HG02938 (cell line): Measurements from ENCODE around the gene HDAC9.

Source experiments
- ATAC-seq: cut with Tn5 transposase; IDR thresholded peaks from one replicate; pipeline ENCODE4 v1.9.1; 2021; ENCODE audit warnings: mild to moderate bottlenecking, moderate library complexity; ENCODE audit not compliant: unreplicated experiment

HDAC9 gene

GRCh38 chr7:18828260-18828993 lies 332.9 kb downstream of the HDAC9 start:
- no peak for ATAC-seq

- ATAC-seq: no peak
These were observed 333.7 kb downstream of the HDAC9 start for GRCh38 chr7:18828994-18829857.

- no peak for ATAC-seq
These were observed 334.3 kb downstream of the HDAC9 start for GRCh38 chr7:18829858-18830285.

- no peak for ATAC-seq
These were observed 335.9 kb downstream of the HDAC9 start for GRCh38 chr7:18831419-18831818.

- ATAC-seq: no peak
These were observed 336.4 kb downstream of the HDAC9 start for GRCh38 chr7:18831943-18832342.

- ATAC-seq: no peak
These were observed 339.0 kb downstream of the HDAC9 start for GRCh38 chr7:18834577-18834976.

- no peak for ATAC-seq
These were observed 339.6 kb downstream of the HDAC9 start for GRCh38 chr7:18835001-18835690.

- ATAC-seq: no peak
These were observed 348.4 kb downstream of the HDAC9 start for GRCh38 chr7:18843979-18844378.

- ATAC-seq: no peak
These were observed 349.2 kb downstream of the HDAC9 start for GRCh38 chr7:18844735-18845134.

GRCh38 chr7:18845700-18846099 lies 350.2 kb downstream of the HDAC9 start:
- no peak for ATAC-seq

- no peak for ATAC-seq
These were observed 351.2 kb downstream of the HDAC9 start for GRCh38 chr7:18846765-18847215.

GRCh38 chr7:18849130-18849529 lies 353.6 kb downstream of the HDAC9 start:
- ATAC-seq: no peak

- no peak for ATAC-seq
These were observed 360.2 kb downstream of the HDAC9 start for GRCh38 chr7:18855796-18856195.

GRCh38 chr7:18858232-18858631 lies 362.7 kb downstream of the HDAC9 start:
- no peak for ATAC-seq

GRCh38 chr7:18859318-18859717 lies 363.8 kb downstream of the HDAC9 start:
- ATAC-seq: no peak

GRCh38 chr7:18860221-18860620 lies 364.7 kb downstream of the HDAC9 start:
- no peak for ATAC-seq

- peak; percentile 85 for ATAC-seq
These were observed 366.1 kb downstream of the HDAC9 start for GRCh38 chr7:18861514-18862118.

- ATAC-seq: no peak
These were observed 369.4 kb downstream of the HDAC9 start for GRCh38 chr7:18864967-18865366.

GRCh38 chr7:18866359-18867036 lies 370.9 kb downstream of the HDAC9 start:
- peak; percentile 81 for ATAC-seq

GRCh38 chr7:18872344-18872743 lies 376.8 kb downstream of the HDAC9 start:
- ATAC-seq: no peak
